ENCODE data around the gene DCDC2C.

DCDC2C gene

GRCh38 chr2:3885629-3886628, 182.6 kb downstream of the DCDC2C start:
- TF ChIP-seq, protein P1, sequence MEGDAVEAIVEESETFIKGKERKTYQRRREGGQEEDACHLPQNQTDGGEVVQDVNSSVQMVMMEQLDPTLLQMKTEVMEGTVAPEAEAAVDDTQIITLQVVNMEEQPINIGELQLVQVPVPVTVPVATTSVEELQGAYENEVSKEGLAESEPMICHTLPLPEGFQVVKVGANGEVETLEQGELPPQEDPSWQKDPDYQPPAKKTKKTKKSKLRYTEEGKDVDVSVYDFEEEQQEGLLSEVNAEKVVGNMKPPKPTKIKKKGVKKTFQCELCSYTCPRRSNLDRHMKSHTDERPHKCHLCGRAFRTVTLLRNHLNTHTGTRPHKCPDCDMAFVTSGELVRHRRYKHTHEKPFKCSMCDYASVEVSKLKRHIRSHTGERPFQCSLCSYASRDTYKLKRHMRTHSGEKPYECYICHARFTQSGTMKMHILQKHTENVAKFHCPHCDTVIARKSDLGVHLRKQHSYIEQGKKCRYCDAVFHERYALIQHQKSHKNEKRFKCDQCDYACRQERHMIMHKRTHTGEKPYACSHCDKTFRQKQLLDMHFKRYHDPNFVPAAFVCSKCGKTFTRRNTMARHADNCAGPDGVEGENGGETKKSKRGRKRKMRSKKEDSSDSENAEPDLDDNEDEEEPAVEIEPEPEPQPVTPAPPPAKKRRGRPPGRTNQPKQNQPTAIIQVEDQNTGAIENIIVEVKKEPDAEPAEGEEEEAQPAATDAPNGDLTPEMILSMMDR (conservative IDR thresholded peaks at IDR 0.05; ENCODE audit: low read length), result no peak
- DNase-seq (ENCODE audit: low read depth), result no peak
- no peak overlapping the region for H3K4me3 ChIP-seq (ENCODE audit: low read length)

GRCh38 chr2:3895021-3895420, 191.6 kb downstream of the DCDC2C start:
- DNase-seq (ENCODE audit: low read depth), result no peak
- H3K4me3 ChIP-seq (ENCODE audit: low read length), result no peak overlapping the region
- TF ChIP-seq, protein P1 (conservative IDR thresholded peaks at IDR 0.05; ENCODE audit: low read length), result no peak

Data from AG10803 (cell line).